GM12864 (cell line): ENCODE measurements around the gene MRPL2.

ENCODE experiments used
- DNase-seq: peaks from one replicate; pipeline ENCODE4 v3.0.0-alpha.2; 2011; ENCODE audit warnings: low read depth
- H3K4me3 ChIP-seq: 2 replicates; pipeline ENCODE4 v1.5.1; 2011; ENCODE audit warnings: mild to moderate bottlenecking, low read depth, low read length, control low read depth
- TF ChIP-seq, protein P1 (sequence below): IDR thresholded peaks from 2 replicates; pipeline ENCODE4 v1.5.1; 2011; ENCODE audit warnings: low read depth, mild to moderate bottlenecking, moderate library complexity, low read length, control low read depth, inconsistent platforms; ENCODE audit errors: missing control alignments

Gene MRPL2

DNA sequence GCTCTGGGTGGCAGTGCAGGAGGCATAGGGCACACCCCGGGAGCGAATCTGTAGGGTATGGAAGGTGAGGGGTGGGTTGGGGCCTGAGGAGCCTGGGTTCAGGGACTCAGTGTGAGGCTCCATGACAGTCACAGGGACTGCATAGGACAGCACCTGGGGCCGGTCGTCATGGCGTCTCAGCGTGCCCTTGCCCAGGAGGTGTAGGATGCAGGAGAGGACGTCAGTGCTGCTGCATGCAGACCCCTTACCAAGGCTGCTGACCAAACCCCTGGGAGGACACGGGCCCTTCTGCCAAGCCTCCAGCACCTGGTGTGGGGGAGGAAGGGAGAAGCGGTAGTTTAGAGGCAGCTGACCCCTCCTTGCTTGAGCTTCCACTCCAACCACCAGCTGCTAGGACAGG, 21.5 kb downstream of the MRPL2 start:
- TF ChIP-seq, protein P1, sequence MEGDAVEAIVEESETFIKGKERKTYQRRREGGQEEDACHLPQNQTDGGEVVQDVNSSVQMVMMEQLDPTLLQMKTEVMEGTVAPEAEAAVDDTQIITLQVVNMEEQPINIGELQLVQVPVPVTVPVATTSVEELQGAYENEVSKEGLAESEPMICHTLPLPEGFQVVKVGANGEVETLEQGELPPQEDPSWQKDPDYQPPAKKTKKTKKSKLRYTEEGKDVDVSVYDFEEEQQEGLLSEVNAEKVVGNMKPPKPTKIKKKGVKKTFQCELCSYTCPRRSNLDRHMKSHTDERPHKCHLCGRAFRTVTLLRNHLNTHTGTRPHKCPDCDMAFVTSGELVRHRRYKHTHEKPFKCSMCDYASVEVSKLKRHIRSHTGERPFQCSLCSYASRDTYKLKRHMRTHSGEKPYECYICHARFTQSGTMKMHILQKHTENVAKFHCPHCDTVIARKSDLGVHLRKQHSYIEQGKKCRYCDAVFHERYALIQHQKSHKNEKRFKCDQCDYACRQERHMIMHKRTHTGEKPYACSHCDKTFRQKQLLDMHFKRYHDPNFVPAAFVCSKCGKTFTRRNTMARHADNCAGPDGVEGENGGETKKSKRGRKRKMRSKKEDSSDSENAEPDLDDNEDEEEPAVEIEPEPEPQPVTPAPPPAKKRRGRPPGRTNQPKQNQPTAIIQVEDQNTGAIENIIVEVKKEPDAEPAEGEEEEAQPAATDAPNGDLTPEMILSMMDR, result no peak
- no peak for DNase-seq
- no peak overlapping the region for H3K4me3 ChIP-seq

- TF ChIP-seq, protein P1, result no peak
- DNase-seq, result no peak
- no peak overlapping the region for H3K4me3 ChIP-seq
Observed at GRCh38 chr6:43037197-43037596, 22.0 kb downstream of the MRPL2 start.

DNA sequence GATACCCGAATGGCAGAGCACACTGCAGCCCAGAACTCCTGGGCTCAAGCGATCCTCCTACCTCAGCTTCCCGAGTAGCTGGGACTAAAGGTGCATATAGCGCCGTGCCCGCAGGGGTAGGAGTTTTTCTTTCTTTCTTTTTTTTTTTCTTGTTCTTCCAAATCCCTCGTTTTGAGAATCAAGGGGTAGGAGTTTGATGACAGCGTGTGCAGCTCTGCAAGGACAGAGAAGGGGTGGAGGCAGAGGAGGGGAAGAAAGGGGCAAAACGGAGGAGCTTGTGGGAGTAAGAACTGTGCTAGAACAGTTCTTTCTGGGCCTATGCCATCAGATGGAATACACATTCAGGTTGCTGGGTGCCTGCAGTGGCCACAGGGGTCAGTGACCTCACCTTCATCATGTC, 22.5 kb downstream of the MRPL2 start:
- no peak for DNase-seq
- TF ChIP-seq, protein P1, result no peak
- H3K4me3 ChIP-seq, result no peak overlapping the region

DNA sequence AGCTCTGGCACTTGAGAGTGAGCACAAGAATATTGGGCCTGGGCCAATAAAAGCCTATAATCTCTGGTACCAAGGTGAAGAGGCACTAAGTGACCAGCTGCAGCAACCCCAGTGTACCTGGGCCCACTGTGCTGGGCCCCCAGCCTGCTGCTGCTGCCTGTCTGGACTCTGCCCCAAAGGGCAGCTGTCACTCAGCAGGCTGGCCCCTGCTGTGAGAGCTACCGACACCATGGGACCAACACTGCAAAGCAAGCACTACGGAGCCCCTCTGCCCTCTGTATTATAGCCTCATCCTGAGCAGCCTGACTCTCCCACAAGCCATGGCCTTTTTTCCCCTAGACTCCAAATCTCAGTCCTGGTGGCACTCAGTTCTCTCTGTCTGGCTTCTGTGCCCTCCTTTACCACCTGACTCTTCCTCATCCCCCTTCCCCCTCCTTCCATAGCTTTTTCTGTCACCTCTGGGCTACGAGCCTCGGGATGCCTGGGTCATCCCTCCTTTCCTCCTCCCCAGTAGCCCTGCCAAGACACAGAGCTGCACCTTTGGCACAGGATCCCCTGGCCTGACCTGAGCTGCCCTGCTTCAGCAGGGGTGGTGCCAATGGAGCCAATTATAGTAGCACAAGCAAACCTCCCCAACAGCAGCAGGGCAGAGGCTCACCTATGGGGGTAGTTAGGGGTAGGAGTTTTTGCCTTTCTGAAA, 23.6 kb downstream of the MRPL2 start:
- no peak for DNase-seq
- TF ChIP-seq, protein P1, result no peak
- no peak overlapping the region for H3K4me3 ChIP-seq

DNA sequence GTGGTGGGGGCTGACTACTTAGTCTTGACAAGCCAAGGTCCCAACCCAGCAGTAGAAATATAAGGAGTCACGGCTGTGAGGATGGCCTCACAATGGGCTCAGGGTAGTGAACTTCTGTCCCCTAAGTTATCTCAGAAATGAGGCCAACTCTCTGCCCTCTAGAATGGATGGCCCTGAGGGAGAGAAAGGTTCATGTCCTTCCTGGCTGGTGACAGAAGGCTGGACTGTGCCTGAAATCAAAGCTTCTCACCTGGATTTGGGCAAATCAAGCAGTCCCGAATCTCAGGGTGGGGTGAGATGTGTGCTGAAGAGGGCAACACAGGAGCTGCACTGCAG, 25.1 kb downstream of the MRPL2 start:
- no peak for DNase-seq
- TF ChIP-seq, protein P1, result no peak
- H3K4me3 ChIP-seq, result no peak overlapping the region

GRCh38 chr6:43033496-43034189, 25.6 kb downstream of the MRPL2 start:
- TF ChIP-seq, protein P1, result no peak
- no peak overlapping the region for H3K4me3 ChIP-seq
- no peak for DNase-seq

- TF ChIP-seq, protein P1, result no peak
- no peak for DNase-seq
- no peak overlapping the region for H3K4me3 ChIP-seq
Observed at GRCh38 chr6:43032326-43032725, 26.9 kb downstream of the MRPL2 start.
